Heart left ventricle (tissue), 16 donors: ENCODE data around the gene CARD14. TPM values are rescaled to one million over a fixed set of nuclear protein-coding genes. Genes with fewer than 3 reads are reported as not detected.

ENCODE experiments used
- ATAC-seq, 4 donors: fragments of 200-7000 bp; cut with Tn5 transposase; one replicate each; pipeline ENCODE4 v1.9.1; 2020 to 2022; ENCODE audit warnings: moderate library complexity in 4 of 4, mild to moderate bottlenecking in 3 of 4, moderate number of reproducible peaks in 1 of 4
- DNase-seq, 5 donors: peaks; one replicate each; pipeline ENCODE4 v3.0.0-alpha.2; 2020
- H3K27ac ChIP-seq, 12 donors: fragments of 200-600 bp; sonication (generic) in 4 of 12; one replicate each; pipeline versions ENCODE4 v1.5.0 to v1.8.0; 2016 to 2022; ENCODE audit warnings: mild to moderate bottlenecking in 2 of 12
- H3K27me3 ChIP-seq, 9 donors: fragments of 200-600 bp; sonication (generic) in 2 of 9; one replicate each; pipeline versions ENCODE4 v1.5.1 to v1.8.0; 2016 to 2022; ENCODE audit warnings: mild to moderate bottlenecking in 3 of 9
- H3K36me3 ChIP-seq, 9 donors: fragments of 200-600 bp; sonication (generic) in 2 of 9; one replicate each; pipeline versions ENCODE4 v1.5.0 to v1.8.0; 2018 to 2022; ENCODE audit warnings: mild to moderate bottlenecking in 2 of 9
- H3K4me1 ChIP-seq, 12 donors: fragments of 200-600 bp; sonication (generic) in 4 of 12; one replicate each; pipeline versions ENCODE4 v1.5.0 to v1.8.0; 2016 to 2022; ENCODE audit warnings: mild to moderate bottlenecking in 3 of 12
- H3K4me3 ChIP-seq, 12 donors: fragments of 200-600 bp; sonication (generic) in 4 of 12; one replicate each; pipeline versions ENCODE4 v1.5.0 to v1.8.0; 2017 to 2022; ENCODE audit warnings: mild to moderate bottlenecking in 9 of 12, moderate library complexity in 4 of 12
- H3K9me3 ChIP-seq, 12 donors: fragments of 200-600 bp; sonication (generic) in 4 of 12; one replicate each; pipeline versions ENCODE4 v1.5.0 to v1.8.0; 2016 to 2022; ENCODE audit warnings: mild to moderate bottlenecking in 1 of 12
- CTCF ChIP-seq, 12 donors: fragments of 200-600 bp; sonication (generic) in 4 of 12; IDR thresholded peaks; one replicate each; pipeline versions ENCODE4 v1.5.0 to v1.8.0; 2018 to 2022; ENCODE audit warnings: antibody characterized with exemption in 12 of 12, mild to moderate bottlenecking in 5 of 12
- POLR2A ChIP-seq, 2 donors: fragments of 450-650 bp; IDR thresholded peaks; one replicate each; pipeline ENCODE4 v1.6.1; 2017; ENCODE audit warnings: antibody characterized with exemption in 2 of 2, mild to moderate bottlenecking in 2 of 2, moderate library complexity in 2 of 2
- WGBS, 4 donors: extraction: QIAGEN DNeasy Blood & Tissue Kit in 2 of 4; methylation state at CpG; one replicate each; pipeline versions ENCODE4 v1.1.5 to v1.1.7; 2013 to 2018; 5-methylcytosine and 5-hydroxymethylcytosine counted together
- intact Hi-C, 10 donors: fragments of 100-400 bp; cut with DNase I; formaldehyde crosslinking; loops; one replicate each; pipeline versions ENCODE4 v1.11.1 to v1.14.2; 2022
- polyA plus RNA-seq, 2 donors: library from polyadenylated mRNA; stranded (reverse); fragments of 200-250 nt; gene quantifications; one replicate each; pipeline ENCODE4 v1.2.3, GENCODE V29; 2013
- total RNA-seq, 9 donors: library from RNA; depleted of rRNA in 2 of 9; stranded (reverse); fragments of >200 nt in 2 of 9; fragmentation: NEBNext Ultra II Directional in 3 of 9; extraction: Animal tissue kit (Norgen Biotek cat#: 25700) in 3 of 9; gene quantifications; one replicate each; pipeline versions ENCODE4 v1.1.0 to v1.2.4, GENCODE V29; 2016 to 2023
- donor health status: ischemic (EF 13 %, LVEDD 7.1; RV severe dilation, severe dysfunction).
- donor health status: healthy with polysubstance abuse.
- donor health status: DM: no; HTN: yes; CAD: no.
- donor health status: DM: no; HTN: no; CAD: no.
- donor health status: ischemic (EF 25% LVEDD 6.9; RV normal size, moderate dysfunction).
- donor health status: ischemic (EF 25% LVEDD 5.7; RV mildly dilated, moderate dysfunction).
- donor health status: healthy.
- donor health status: DM: yes; HTN: yes; CAD: no.
- donor health status: ischemic (EF 35%, LVEDD 5.7; RV mildly dilated, moderate dysfunction).
- donor health status: nonischemic (EF 11% LVEDD 7.7; RV severe dilation, severe dysfunction).
- donor health status: DM: yes; HTN: yes; CAD: no.
- donor health status: PGD.
- donor health status: ischemic (EF 29% LVEDD 5.4; RV normal size, mild dysfunction).
- donor health status: nonischemic (EF 23%, LVEDD 6.1; RV moderate dilation, normal function).

Gene CARD14
- total and polyA plus RNA-seq, 11 donors: 0.11 to 0.44 (median 0.19) TPM; not detected in 5

DNA sequence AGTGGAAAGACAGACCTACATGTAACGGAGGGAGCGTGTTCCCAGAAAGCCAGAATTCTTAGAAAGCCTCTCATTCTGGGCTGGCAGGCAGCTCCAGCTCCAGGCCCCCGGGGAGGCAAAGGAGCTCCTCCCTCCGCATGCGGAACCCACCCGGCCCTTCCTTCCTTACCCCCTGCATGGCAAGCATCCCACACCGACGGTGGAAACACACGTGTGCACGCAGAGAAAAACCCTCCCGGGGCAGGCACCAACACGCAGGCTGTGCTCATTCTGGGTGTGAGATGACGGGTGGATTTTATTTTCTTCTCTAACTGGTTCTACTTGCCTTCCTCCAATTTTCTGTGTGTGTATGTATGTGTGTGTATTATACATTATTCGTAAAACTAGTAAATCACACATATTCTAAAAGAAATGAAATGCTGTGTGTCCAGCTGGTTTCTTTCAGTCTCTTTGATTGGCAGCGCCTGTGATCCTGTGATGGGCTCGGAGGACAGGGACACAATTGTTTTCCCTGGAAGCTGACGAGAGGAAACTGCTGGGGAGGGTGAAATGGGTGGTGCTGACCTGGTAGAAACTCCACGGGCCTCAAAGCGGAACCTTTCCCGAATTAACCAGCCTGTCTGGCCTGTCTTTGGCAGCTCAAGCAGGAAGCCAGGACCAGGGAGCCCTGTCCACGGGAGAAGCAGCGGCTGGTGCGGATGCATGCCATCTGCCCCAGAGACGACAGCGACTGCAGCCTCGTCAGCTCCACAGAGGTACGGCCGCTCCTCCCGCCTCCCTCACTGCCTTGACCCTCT, 22.2 kb downstream of the CARD14 start:
- Histone ChIP-seq H3K9me3 (no peaks in the 10 kb centered on the region), H3K36me3 (no peaks in the 10 kb centered on the region), H3K4me3 (peak overlapping the region in 5 of 12 donors; percentile 8 to 18 (median 14)), H3K4me1 (peaks cover 0 to 31% (median 17%) of the 10 kb centered on the region in 12 donors), H3K27ac (peak overlapping the region in 6 of 12 donors; percentile 24 to 59 (median 46)), H3K27me3 (peaks cover 0 to 4% (median 0%) of the 10 kb centered on the region in 9 donors)
- intact Hi-C loops: loop anchor here in 2 of 10 donors (5.0 to 10.0 kb wide), 2 partner anchors 45 to 47 kb away; partner anchors contain the start of gene EIF4A3 (in 2 of the 2)
- DNase-seq (peak in 2 of 5 donors; percentile 45 to 57), ATAC-seq (peak in 2 of 4 donors; percentile 12 to 51)
- TF ChIP-seq CTCF (IDR thresholded peaks at IDR 0.05): no peak
- no peak for TF ChIP-seq POLR2A (IDR thresholded peaks at IDR 0.05)
- whole genome bisulfite sequencing, 4 donors: 26 to 53% (median 45%) methylated on average over 29 of the region's 29 CpGs

- peaks cover 0 to 4% (median 0%) of the 10 kb centered on the region in 9 donors for H3K27me3 ChIP-seq
- ATAC-seq: no peak
- H3K4me1 ChIP-seq: peaks cover 0 to 20% (median 10%) of the 10 kb centered on the region in 12 donors
- intact Hi-C loops: loop anchor here in 1 of 10 donors (10.0 kb wide), 1 partner anchor 50 kb away; the partner anchor contains the start of gene EIF4A3
- no peak for DNase-seq
- no peaks in the 10 kb centered on the region for H3K36me3 ChIP-seq
- no peak overlapping the region for H3K27ac ChIP-seq
- TF ChIP-seq POLR2A (IDR thresholded peaks at IDR 0.05) (no peak), CTCF (IDR thresholded peaks at IDR 0.05) (no peak)
- WGBS, 4 donors: 85 to 94% (median 94%) methylated on average over 12 to 14 of the region's 14 CpGs
- H3K9me3 ChIP-seq: no peaks in the 10 kb centered on the region
- H3K4me3 ChIP-seq: no peak overlapping the region
These were observed 25.3 kb downstream of the CARD14 start for GRCh38 chr17:80195141-80195540.

- peaks cover 0 to 20% (median 10%) of the 10 kb centered on the region in 12 donors for H3K4me1 ChIP-seq
- no peaks in the 10 kb centered on the region for H3K36me3 ChIP-seq
- ATAC-seq (no peak), DNase-seq (no peak)
- H3K4me3 ChIP-seq: no peak overlapping the region
- intact Hi-C loops: loop anchor here in 1 of 10 donors (10.0 kb wide), 1 partner anchor 51 kb away; the partner anchor contains the start of gene EIF4A3
- 58 to 75% (median 68%) methylated on average over 16 to 27 of the region's 27 CpGs for whole genome bisulfite sequencing, 4 donors
- H3K9me3 ChIP-seq: no peaks in the 10 kb centered on the region
- no peak overlapping the region for H3K27ac ChIP-seq
- TF ChIP-seq POLR2A (IDR thresholded peaks at IDR 0.05) (no peak), CTCF (IDR thresholded peaks at IDR 0.05) (peak; percentile 55 to 93 (median 74))
- peaks cover 0 to 4% (median 0%) of the 10 kb centered on the region in 9 donors for H3K27me3 ChIP-seq
These were observed 26.1 kb downstream of the CARD14 start for GRCh38 chr17:80195671-80196529.
